KOPT-K1 (cell line): Measurements from ENCODE around the gene ATP1A2.
A peak's percentile ranks its signal among the peaks of the same experiment; 100 is the strongest.

ENCODE experiments used
- H3K27ac ChIP-seq: fragments of 200-600 bp; sonication (generic); 2 replicates; pipeline ENCODE4 v1.5.1; 2016; ENCODE audit warnings: antibody characterized with exemption, mild to moderate bottlenecking, low read depth, low read length; ENCODE audit not compliant: poor library complexity, severe bottlenecking
- H3K36me3 ChIP-seq: fragments of 200-600 bp; sonication (generic); 2 replicates; pipeline ENCODE4 v1.5.1; 2017; ENCODE audit warnings: antibody characterized with exemption, mild to moderate bottlenecking, low read length, moderate library complexity; ENCODE audit not compliant: insufficient read depth
- H3K9me3 ChIP-seq: fragments of 200-600 bp; sonication (generic); 2 replicates; pipeline ENCODE4 v1.5.1; 2017; ENCODE audit warnings: antibody characterized with exemption, low read length, mild to moderate bottlenecking; ENCODE audit not compliant: insufficient read depth, poor library complexity, severe bottlenecking

ATP1A2 gene

DNA sequence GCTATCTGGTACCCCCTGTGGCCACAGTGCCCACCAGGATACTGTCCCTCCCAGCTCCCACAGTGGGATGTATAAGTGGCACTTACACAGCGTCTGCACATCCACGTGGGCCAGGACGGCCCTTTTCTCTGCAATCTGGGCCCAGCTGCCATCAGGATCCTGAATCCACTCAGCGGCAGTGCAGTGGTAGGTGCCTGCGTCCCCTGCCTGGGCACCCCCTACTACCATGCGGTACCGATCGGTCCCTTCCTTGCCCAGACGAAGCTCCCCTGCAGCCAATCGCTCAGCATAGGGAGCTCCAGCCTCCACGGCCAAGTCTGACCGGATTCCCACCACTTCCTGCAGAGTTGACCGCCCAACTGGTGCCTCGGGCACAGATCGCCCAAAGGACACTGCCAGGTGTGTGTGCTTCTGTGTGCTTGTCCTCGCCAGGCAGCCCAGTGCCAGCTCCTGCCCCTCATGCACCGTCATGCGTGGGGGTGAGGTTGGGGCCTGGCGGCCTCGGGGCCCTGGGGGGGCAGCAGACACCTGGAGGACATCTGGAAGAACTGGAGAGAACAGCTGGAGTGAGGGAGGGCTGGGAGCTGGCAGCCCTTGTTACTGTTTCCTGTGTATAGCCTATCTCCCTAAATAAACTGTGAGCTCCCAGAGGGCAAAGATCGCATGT lies 21.8 kb upstream of the ATP1A2 start:
- H3K9me3 ChIP-seq: no peaks in the 10 kb centered on the region
- no peak overlapping the region for H3K27ac ChIP-seq
- peaks cover 44% of the 10 kb centered on the region; the same call in 1 of the 2 replicates for H3K36me3 ChIP-seq

DNA sequence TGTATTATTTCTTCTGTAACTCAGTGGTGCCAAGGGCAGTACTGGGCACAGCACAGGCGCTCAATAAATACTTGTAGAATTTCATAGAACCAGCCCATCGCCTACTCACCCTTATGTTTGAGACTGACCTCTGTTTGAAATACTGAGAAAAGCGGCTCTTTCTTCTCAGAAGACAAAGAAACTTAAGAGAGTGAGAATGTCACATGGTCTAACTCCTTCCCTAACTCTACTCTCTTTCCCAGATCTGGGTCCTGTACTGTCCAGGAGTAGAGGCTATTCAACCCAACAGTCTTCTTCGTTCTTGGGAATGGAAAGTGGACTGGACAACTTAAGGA lies 21.3 kb upstream of the ATP1A2 start:
- H3K36me3 ChIP-seq: peaks cover 41% of the 10 kb centered on the region; the same call in 1 of the 2 replicates
- no peak overlapping the region for H3K27ac ChIP-seq
- H3K9me3 ChIP-seq: no peaks in the 10 kb centered on the region

DNA sequence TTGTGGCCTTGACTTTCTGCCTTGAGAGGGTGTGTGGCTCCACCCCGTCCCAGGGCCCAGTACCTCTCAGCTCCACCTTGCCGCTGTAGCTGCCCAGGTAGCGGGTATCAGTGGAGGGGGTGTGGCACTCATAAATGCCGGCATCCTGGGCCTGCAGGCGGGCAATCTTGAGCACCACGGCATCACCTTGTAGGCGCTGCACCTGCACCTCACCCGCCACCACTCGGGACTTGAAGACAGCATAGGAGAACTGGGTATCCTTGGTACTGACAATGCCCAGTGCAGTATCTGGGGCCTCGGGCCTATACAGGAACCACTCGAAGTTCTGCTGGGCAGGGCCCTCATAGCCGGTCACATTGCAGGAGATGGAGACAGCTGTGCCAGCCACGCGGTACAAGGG lies 20.8 kb upstream of the ATP1A2 start:
- peaks cover 41% of the 10 kb centered on the region; the same call in 1 of the 2 replicates for H3K36me3 ChIP-seq
- no peak overlapping the region for H3K27ac ChIP-seq
- no peaks in the 10 kb centered on the region for H3K9me3 ChIP-seq

GRCh38 chr1:160095382-160096105 lies 20.0 kb upstream of the ATP1A2 start:
- Histone ChIP-seq H3K27ac (no peak overlapping the region), H3K9me3 (no peaks in the 10 kb centered on the region), H3K36me3 (peaks cover 39% of the 10 kb centered on the region; the same call in 1 of the 2 replicates)

DNA sequence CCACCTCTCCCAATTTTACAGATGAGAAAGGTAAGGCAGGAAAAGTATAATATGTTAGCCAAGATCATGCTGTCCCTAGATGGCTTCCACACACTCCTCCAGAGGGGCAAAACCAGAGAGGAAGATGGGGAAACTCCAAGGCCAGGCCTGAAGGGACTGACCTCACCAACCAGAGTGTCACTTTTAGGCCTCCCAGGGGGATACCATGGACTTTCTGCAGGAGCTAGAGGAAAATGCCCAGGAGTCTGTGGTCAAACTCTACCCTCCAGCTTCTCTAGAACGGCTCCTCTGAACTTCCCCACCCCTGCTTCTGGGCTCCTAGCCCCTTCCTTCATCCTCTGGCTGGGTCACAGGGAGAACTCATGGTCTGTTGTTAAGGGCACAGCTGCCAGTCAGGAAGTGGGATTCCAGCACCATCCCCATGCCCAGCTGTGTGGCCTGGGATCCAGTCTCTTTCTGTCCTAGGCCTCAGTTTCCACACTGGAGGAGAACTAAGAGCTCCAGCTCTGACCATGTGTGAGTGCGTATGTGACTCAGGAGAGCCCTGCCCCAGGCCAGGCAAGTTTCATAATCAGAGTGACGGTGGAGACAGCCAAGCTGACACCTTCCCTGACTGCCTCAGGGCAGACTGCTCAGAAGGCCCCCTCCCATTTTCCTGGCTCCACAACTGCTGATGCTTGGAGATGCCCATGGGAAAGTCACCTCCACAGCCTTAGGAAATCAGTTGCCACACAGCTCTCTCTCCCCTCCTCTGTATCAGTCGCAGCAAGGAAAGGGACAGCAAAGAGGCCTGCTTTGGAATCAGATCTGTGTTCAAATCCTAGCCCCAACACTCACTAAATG lies 19.1 kb upstream of the ATP1A2 start:
- H3K36me3 ChIP-seq: peaks cover 31% of the 10 kb centered on the region; the same call in 1 of the 2 replicates
- no peaks in the 10 kb centered on the region for H3K9me3 ChIP-seq
- H3K27ac ChIP-seq: no peak overlapping the region

DNA sequence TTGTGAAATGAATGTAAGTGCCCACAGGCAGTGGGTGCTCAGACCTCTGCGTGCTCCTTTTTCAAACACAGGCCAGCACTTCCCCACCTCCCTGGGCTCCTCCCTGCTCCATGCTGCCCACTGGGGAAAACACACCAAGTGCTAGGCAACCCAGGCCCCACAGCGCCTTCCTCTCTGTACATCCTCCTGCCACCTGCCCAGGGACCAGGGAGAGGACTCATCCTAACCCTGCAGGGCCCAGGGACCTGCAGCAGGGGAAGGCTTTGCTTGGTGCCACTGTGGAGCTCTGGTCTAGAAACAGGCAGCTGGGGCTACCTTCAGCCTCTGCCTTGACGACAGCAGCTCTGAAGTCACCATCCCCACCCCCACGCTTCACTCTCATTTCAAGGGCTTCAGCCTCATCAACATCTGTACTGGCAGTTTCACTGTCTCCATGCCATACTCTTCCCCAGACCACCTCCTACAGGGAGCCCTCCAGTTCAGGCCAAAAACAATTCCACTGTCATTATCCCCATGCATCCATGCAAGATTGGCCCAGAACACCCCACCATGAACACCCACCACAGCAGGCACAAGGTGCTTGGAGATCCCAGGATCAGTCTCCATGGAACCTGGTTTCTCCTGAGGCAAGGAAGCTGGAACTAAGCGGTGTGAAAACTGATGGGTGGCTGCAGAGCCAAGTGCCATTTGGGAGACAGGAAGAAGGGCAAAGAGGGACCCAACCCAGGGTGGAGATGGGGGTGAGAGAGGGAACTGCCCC lies 18.2 kb upstream of the ATP1A2 start:
- peaks cover 22% of the 10 kb centered on the region; the same call in 1 of the 2 replicates for H3K36me3 ChIP-seq
- peak overlapping the region; percentile 74 for H3K27ac ChIP-seq

DNA sequence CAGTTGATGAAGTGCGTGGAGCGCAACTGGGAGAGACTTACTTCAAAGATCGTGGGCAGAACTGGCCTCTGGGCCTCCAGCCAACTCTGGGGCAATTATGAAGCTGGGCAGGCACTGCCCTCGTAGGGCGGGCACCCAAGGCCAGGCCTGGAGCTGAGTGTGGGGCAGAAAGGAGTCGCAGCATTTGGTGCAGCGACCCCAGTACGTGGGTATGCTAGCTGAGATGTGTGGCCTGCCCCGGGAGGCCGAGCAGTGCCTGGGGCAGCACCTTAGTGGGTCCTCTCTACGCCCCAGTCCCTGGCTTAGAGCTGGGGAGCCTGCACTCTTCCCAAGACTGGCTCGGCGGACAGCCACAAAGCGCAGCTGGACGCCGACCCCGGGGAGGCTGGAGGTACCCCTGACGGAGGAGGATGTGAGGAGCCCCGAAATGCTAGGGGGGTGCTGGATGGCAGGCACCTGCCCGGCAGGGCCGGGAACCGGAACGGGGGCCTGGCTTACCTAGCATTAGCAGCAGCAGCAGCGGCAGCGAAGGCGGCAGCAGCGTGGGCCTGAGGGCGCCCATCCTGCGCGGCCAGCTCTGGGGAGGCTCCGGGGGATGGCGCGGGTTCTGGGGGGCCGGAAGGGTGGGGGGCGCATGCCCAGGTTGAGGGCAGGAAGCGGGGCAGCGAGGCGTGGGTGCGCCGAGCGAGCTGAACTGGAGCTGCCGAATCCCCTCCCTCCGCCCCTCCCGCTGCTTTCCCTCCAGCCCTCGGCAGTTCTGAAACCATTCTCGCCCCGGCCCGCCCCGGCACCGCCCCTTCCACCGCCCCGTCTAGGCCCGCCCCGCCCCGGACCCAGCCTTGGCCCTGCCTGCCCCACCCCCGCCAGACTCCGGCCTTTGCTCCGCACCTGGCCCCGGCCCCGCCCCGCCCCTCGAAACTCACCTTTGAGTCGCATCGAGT lies 17.4 kb upstream of the ATP1A2 start, which contains the start of gene IGSF8:
Gene IGSF8 (minus strand): TSS at position 709 of the 941 bp plus-strand sequence. CDS start 147 bp downstream, at position 562.
- Histone ChIP-seq H3K36me3 (peaks cover 16% of the 10 kb centered on the region; the same call in 1 of the 2 replicates), H3K27ac (peak within 1 kb of the TSS; percentile 74), H3K9me3 (no peaks in the 10 kb centered on the region)

More for the DNA sequence above, 18.2 kb upstream of the ATP1A2 start:
- H3K9me3 ChIP-seq: no peaks in the 10 kb centered on the region

GRCh38 chr1:160098852-160099561 lies 16.6 kb upstream of the ATP1A2 start:
- Histone ChIP-seq H3K36me3 (peaks cover 9% of the 10 kb centered on the region; the same call in 1 of the 2 replicates), H3K27ac (peak overlapping the region; percentile 24)

DNA sequence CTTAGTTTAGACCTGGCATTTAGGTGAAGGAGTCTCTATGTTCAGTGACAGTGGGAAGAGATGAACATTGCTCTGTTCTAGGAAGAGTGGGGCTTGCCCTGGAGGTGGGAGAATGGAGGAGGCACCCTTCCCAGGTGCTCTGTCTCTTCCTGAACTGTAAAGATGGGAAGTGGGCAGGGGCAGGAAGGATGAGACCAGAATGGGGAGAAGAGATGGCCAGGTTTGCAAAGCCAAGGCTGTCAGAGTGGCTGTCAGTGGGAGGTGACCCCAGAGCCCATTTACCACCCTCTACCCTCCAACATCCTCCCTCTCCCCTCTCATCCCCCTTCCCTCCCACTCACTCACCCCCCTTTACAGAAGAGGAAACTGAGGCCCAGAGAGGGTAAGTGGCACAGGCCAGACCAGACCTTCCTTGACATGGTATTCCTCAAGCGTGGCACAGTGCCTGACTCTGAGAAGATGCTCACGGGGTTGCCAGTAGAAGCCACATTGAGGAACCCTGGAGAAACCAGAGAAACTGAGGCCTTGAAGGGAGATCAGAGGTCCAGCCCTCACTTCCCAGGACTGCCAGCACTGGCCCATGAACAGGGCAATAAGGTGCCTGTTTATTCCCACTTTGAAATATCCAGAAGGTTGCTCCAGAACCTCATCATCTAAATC lies 15.7 kb upstream of the ATP1A2 start:
- H3K36me3 ChIP-seq: peaks cover under 1% of the 10 kb centered on the region; the same call in 1 of the 2 replicates
- H3K27ac ChIP-seq: no peak overlapping the region
- no peaks in the 10 kb centered on the region for H3K9me3 ChIP-seq

More at GRCh38 chr1:160098852-160099561, 16.6 kb upstream of the ATP1A2 start:
- no peaks in the 10 kb centered on the region for H3K9me3 ChIP-seq

DNA sequence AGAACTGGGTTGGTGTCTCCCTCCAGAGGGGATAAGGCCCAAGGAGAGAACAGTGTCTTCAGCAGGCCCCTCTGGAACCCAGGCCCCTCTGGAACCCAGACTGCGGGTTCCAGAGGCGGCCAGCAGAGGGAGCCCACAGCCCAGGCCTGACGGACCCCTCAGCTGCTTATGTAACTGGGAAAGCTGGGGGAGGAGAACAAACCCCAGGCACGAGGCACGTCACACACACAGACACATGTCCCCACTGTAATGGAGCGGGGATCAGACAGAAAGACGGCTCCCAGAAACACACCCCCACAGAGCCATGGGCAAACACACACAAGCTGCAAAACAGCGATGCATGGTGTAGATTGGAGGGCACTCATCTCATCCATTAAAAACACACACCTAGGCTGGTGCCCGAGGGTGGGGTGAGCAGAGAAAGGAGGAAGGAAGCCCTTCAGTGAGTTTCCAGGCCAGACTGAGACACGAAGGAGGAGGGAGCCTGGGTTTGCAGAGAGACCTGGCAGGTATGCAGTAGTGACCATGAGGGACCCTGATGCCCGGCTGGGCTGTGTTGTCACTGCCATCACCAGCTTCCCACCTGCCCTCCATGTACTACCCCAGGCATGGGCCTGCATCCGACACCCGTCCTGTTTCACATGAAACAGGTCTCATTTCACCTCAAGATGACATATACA lies 14.4 kb upstream of the ATP1A2 start:
- Histone ChIP-seq H3K27ac (no peak overlapping the region), H3K9me3 (no peaks in the 10 kb centered on the region), H3K36me3 (no peaks in the 10 kb centered on the region)

DNA sequence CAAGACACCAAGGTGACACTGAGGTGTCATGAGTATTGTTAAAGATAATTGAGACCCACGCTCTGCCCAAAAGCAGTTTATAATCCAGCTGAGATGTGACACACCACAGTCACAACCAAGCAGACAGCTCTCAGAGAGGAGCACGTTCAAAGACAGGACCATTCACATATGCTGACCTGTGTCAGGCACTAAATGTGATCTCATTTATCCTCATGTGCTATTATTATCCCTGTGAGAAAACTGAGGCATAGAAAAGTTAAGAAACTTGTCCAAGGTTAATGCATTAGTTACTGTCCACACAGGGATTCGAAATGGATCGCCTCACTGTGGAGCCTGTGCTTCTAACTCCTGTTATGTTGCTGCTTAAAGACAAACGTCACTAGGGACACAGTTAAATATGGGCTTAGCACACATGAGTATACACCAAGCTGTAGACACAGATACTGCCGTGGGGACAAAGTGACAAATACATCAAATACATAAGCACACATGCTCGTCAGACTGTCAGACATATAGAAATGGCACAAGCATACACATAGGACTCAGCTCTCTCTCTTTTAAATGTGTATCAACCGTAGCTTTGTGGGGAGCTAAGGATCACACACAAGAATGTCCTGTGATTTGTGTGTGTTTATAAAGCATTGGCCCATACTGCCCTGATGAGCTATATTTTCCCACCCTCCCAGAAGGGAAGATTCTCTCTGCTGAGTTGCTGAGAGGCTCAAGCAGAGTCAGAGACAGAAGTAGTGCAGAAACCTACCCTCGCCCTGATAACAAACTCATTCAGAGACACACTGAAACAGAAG lies 13.6 kb upstream of the ATP1A2 start:
- H3K9me3 ChIP-seq: no peaks in the 10 kb centered on the region
- H3K36me3 ChIP-seq: no peaks in the 10 kb centered on the region
- no peak overlapping the region for H3K27ac ChIP-seq
